Esophagus squamous epithelium (tissue), 5 donors: ENCODE data around the gene COQ5. TPM values are rescaled to one million over a fixed set of nuclear protein-coding genes. Genes with fewer than 3 reads are reported as not detected.

Experiments
- DNase-seq: peaks from one replicate; lab custom pipeline; 2025; lab: John Stamatoyannopoulos, UW
- H3K27ac ChIP-seq, 4 donors: fragments of 200-600 bp; sonication (generic); one replicate each; pipeline ENCODE4 v1.5.1; 2016 to 2019; ENCODE audit warnings: mild to moderate bottlenecking in 1 of 4
- H3K27me3 ChIP-seq, 4 donors: fragments of 200-600 bp; sonication (generic); 1 replicate in 3 of 4; 2 replicates in 1 of 4; pipeline versions ENCODE4 v1.5.1 to v1.6.0; 2017 to 2021; ENCODE audit warnings: antibody characterized with exemption in 1 of 4
- H3K36me3 ChIP-seq, 3 donors: fragments of 200-600 bp; sonication (generic); one replicate each; pipeline ENCODE4 v1.5.1; 2016 to 2019
- H3K4me1 ChIP-seq, 3 donors: fragments of 200-600 bp; sonication (generic); one replicate each; pipeline ENCODE4 v1.5.1; 2017 to 2019
- H3K4me3 ChIP-seq, 4 donors: fragments of 200-600 bp; sonication (generic); 1 replicate in 3 of 4; 2 replicates in 1 of 4; pipeline ENCODE4 v1.5.1; 2016 to 2019; ENCODE audit warnings: mild to moderate bottlenecking in 2 of 4, moderate library complexity in 1 of 4
- H3K9me3 ChIP-seq, 3 donors: fragments of 200-600 bp; sonication (generic); one replicate each; pipeline ENCODE4 v1.5.1; 2016 to 2019
- POLR2A ChIP-seq, 4 donors: fragments of 450-650 bp; IDR thresholded peaks; one replicate each; pipeline ENCODE4 v1.6.1; 2017; ENCODE audit warnings: antibody characterized with exemption in 4 of 4, mild to moderate bottlenecking in 4 of 4, moderate library complexity in 3 of 4
- WGBS, 2 donors: methylation state at CpG; one replicate each; pipeline ENCODE4 v1.1.5; 2018; 5-methylcytosine and 5-hydroxymethylcytosine counted together
- intact Hi-C: fragments of 100-400 bp; cut with DNase I; formaldehyde crosslinking; loops from one replicate; pipeline ENCODE4 v1.15.0; 2022
- total RNA-seq, 4 donors: library from RNA; depleted of rRNA; stranded (reverse); fragments of >200 nt; gene quantifications; one replicate each; pipeline ENCODE4 v1.1.0, GENCODE V29; 2016
- TF ChIP-seq, protein P1 (sequence below), 6 experiments: fragments of 450-650 bp in 4 of 6; fragments of 200-600 bp in 2 of 6; sonication (generic) in 2 of 6; IDR thresholded peaks; one replicate each; pipeline ENCODE4 v1.5.1; 2016 to 2019; ENCODE audit warnings: antibody characterized with exemption in 6 of 6, mild to moderate bottlenecking in 4 of 6, moderate library complexity in 4 of 6
- donor health status: DM: yes; HTN: yes; CAD: no.

COQ5 gene
- total RNA-seq, 4 donors from 2014 or later = 12.2 to 27.7 (median 20.3) TPM

DNA sequence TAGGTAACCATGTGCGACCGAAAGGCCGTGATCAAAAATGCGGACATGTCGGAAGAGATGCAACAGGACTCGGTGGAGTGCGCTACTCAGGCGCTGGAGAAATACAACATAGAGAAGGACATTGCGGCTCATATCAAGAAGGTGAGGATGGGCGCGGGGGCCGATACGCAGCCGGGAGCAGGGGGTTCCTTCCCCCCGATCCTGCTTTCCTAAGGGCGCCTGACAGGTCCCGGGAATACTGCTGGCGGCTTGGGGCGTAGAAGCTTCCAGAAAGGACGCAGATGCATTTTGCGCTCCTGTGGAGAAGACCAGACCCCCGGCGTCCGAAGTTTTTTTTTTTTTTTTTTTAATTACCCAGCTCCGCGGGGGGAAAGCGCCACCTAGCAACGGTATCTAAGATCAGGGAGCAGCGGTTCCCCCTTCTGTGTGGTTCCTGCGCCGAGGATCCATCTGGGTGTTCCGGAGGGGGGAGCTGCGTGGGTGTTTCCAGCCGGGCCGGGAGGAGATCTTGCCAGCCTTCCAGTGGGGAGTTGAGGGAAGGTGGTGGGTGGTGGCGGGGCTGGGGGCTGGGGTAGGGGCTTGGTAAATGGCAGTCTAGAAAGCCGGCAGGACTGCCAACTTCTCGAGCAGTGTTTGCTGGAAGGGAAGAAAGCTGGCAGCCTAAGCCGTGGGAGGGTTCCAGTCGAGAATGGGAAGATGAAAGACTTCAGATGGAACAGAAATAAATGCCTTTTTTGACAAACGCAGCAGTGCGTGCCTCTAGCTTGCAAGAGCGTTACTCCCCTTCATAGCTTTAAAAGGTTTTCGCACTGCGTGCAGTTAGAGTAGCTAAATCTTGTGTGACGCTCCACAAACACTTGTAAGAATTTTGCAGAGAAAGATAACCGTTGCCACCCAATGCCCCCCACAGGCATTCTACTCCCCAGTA is 32.3 kb downstream of the COQ5 start:
- peaks cover 0 to 40% (median 10%) of the 10 kb centered on the region in 3 donors for H3K36me3 ChIP-seq
- intact Hi-C loops = no loop called here
- H3K27me3 ChIP-seq = no peaks in the 10 kb centered on the region
- no peaks in the 10 kb centered on the region for H3K9me3 ChIP-seq
- H3K27ac ChIP-seq = peak overlapping the region; percentile 89 to 95 (median 94)
- no peak for DNase-seq
- WGBS, 2 donors = 1% methylated on average over 25 to 33 of the region's 47 CpGs
- H3K4me1 ChIP-seq = peaks cover 8 to 36% (median 22%) of the 10 kb centered on the region in 3 donors
- TF ChIP-seq, protein P1, sequence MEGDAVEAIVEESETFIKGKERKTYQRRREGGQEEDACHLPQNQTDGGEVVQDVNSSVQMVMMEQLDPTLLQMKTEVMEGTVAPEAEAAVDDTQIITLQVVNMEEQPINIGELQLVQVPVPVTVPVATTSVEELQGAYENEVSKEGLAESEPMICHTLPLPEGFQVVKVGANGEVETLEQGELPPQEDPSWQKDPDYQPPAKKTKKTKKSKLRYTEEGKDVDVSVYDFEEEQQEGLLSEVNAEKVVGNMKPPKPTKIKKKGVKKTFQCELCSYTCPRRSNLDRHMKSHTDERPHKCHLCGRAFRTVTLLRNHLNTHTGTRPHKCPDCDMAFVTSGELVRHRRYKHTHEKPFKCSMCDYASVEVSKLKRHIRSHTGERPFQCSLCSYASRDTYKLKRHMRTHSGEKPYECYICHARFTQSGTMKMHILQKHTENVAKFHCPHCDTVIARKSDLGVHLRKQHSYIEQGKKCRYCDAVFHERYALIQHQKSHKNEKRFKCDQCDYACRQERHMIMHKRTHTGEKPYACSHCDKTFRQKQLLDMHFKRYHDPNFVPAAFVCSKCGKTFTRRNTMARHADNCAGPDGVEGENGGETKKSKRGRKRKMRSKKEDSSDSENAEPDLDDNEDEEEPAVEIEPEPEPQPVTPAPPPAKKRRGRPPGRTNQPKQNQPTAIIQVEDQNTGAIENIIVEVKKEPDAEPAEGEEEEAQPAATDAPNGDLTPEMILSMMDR (IDR thresholded peaks at IDR 0.05) = peak in 1 of 6 experiments; percentile 15
- no peak for TF ChIP-seq POLR2A (IDR thresholded peaks at IDR 0.05)
- peak overlapping the region; percentile 82 to 99 (median 90) for H3K4me3 ChIP-seq

DNA sequence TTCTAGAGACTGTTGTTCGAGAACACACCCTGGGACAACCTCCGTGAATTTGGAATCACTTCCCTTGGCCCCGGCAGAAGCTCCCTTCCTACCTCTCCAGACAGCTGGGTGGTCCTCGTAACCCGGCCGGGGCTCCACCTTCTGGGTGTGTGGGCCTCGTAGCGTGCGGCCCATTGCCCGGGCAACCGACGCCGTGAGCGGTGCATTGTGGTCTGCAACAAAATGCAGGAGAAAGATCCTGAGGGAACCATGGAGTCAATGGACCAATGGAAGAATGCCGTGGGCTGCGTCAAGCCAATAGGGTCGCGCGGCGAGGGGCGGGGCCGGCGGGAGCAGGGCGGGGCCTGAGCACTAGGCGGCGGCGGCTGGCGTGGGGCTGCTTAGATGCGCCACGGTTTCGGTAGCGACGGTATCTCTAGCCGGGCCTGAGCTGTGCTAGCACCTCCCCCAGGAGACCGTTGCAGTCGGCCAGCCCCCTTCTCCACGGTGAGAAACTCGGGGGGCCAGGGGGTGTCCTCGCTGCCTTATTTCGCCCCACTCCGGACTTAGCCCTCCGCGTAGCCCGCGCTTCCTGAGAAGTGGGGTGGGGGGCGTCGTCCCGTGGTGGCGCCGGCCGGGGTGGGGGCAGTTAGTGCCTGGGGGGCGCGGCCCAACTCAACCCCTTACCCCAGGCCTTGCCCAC is 33.1 kb downstream of the COQ5 start, which contains the start of gene DYNLL1:
TSS of gene DYNLL1 (plus strand) at position 383 of the 682 bp plus-strand sequence. CDS start 309 bp downstream, outside the sequence.
- peaks cover 4 to 41% (median 10%) of the 10 kb centered on the region in 3 donors for H3K36me3 ChIP-seq
- WGBS, 2 donors = 0 to 2% methylated on average over 1 to 17 of the region's 53 CpGs
- H3K9me3 ChIP-seq = no peaks in the 10 kb centered on the region
- intact Hi-C loops = no loop called here
- TF ChIP-seq, protein P1 (IDR thresholded peaks at IDR 0.05) = peak in 4 of 6 experiments; percentile 18 to 36 (median 26)
- TF ChIP-seq POLR2A (IDR thresholded peaks at IDR 0.05) = peak in 2 of 4 donors; percentile 83 to 89
- H3K27me3 ChIP-seq = no peaks in the 10 kb centered on the region
- H3K27ac ChIP-seq = peak within 1 kb of the TSS; percentile 89 to 95 (median 94)
- peak within 1 kb of the TSS; percentile 82 to 99 (median 90) for H3K4me3 ChIP-seq
- DNase-seq = peak; percentile 71
- peaks cover 8 to 36% (median 22%) of the 10 kb centered on the region in 3 donors for H3K4me1 ChIP-seq

DNA sequence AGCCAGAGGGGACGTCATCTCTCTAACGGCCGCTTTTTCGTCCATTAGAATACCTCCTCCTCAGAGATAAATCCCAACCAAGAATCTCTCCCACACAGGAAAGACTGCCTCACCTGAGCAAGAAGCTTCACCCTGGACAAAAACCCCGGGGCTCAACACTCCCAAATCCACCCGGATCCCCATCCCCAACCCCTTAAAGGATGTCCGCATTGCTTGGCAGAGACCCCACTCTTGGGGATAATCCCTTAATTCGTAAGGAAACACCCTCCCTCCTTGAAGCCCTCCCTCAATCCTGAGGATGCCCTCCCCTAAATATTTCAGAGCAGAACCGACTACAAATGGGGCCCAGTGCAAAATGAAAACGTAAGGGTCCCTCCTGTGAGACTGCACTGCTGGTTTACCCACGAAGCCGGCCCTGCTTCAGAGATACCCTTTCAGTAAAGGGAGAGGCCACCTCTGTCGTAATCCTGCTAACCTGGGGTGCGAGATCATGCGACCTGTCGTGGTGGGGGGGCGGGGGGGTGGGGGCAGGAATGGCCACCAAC is 33.7 kb downstream of the COQ5 start:
- intact Hi-C loops = no loop called here
- Histone ChIP-seq H3K27ac (peak overlapping the region; percentile 89 to 95 (median 94)), H3K9me3 (no peaks in the 10 kb centered on the region), H3K4me3 (peak overlapping the region; percentile 82 to 99 (median 90)), H3K27me3 (no peaks in the 10 kb centered on the region), H3K36me3 (peaks cover 5 to 43% (median 10%) of the 10 kb centered on the region in 3 donors), H3K4me1 (peaks cover 8 to 36% (median 22%) of the 10 kb centered on the region in 3 donors)
- DNase-seq = no peak
- WGBS, 2 donors = 9 to 21% methylated on average over 7 to 13 of the region's 17 CpGs
- TF ChIP-seq, protein P1 (IDR thresholded peaks at IDR 0.05) = no peak
- TF ChIP-seq POLR2A (IDR thresholded peaks at IDR 0.05) = no peak

DNA sequence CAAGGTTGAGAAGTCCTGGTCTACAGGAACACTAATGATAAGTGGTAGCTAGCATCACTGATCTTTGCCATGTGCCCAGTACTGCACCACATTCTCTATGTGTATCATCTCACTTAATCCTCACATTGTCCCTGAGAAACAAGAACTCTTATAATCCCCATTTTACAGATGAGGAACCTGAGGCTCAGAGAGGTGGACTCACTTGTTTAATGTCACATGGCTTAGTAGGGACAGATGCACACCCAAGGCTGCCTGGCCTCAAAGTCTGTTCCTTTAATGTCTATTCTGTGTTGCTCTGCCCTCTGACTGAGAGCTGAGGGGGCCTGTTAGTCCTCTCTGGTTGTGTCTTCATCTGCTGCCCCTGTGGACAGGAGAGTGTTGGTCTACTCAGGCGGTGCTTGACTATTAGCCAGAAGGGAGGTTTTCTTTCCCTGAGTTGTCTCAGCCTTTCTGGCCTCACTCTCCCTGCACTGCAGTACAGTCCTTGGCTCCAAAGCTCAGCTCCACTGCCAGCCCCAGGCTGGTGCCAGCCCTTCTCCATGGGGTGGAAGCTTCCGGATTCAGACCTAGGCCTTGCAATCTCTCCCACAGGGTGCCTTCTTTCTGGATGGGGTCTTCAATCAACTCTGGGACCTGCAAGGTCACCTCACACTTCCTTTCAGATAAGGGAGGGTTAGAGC is 38.0 kb downstream of the COQ5 start:
- Histone ChIP-seq H3K27ac (no peak overlapping the region), H3K4me1 (peaks cover 0 to 20% (median 7%) of the 10 kb centered on the region in 3 donors), H3K9me3 (no peaks in the 10 kb centered on the region), H3K27me3 (no peaks in the 10 kb centered on the region), H3K4me3 (no peak overlapping the region), H3K36me3 (peaks cover 0 to 18% (median 5%) of the 10 kb centered on the region in 3 donors)
- no peak for DNase-seq
- intact Hi-C loops = no loop called here
- 86 to 100% methylated on average over 1 to 2 of the region's 2 CpGs for WGBS, 2 donors
- TF ChIP-seq POLR2A (IDR thresholded peaks at IDR 0.05) = no peak
- TF ChIP-seq, protein P1 (IDR thresholded peaks at IDR 0.05) = no peak
